ENCODE results near the gene DGKQ.
"Not testable (repeated sequence)": the region's sequence is repeated elsewhere in the genome, so short reads cannot be mapped to it uniquely, and the experiment has no call there.

The DGKQ gene

GRCh38 chr4:1010395-1011021, 37.1 kb upstream of the DGKQ start:
- DNase-seq (ENCODE audit: low read depth in 2 of 2), result peak; percentile 32 to 42

GRCh38 chr4:1009542-1010394, 36.4 kb upstream of the DGKQ start:
- no peak for DNase-seq (ENCODE audit: low read depth in 2 of 2)

GRCh38 chr4:1008840-1009541, 35.6 kb upstream of the DGKQ start:
- no peak for DNase-seq (ENCODE audit: low read depth in 2 of 2)

GRCh38 chr4:1006856-1007255, 33.5 kb upstream of the DGKQ start:
- no peak for DNase-seq (ENCODE audit: low read depth in 2 of 2)

- no peak for DNase-seq (ENCODE audit: low read depth in 2 of 2)
Observed at GRCh38 chr4:1004557-1005485, 31.5 kb upstream of the DGKQ start.

- no peak for DNase-seq (ENCODE audit: low read depth in 2 of 2)
Observed at GRCh38 chr4:1004071-1004418, 30.7 kb upstream of the DGKQ start.

GRCh38 chr4:1003271-1004070, 30.1 kb upstream of the DGKQ start:
- DNase-seq (ENCODE audit: low read depth in 2 of 2), result no peak

- DNase-seq (ENCODE audit: low read depth in 2 of 2), result no peak
Observed at GRCh38 chr4:1002631-1003251, 29.4 kb upstream of the DGKQ start.

GRCh38 chr4:1002131-1002630, 28.8 kb upstream of the DGKQ start:
- no peak for DNase-seq (ENCODE audit: low read depth in 2 of 2)

GRCh38 chr4:1001561-1002130, 28.3 kb upstream of the DGKQ start:
- DNase-seq (ENCODE audit: low read depth in 2 of 2), result no peak

- DNase-seq (ENCODE audit: low read depth in 2 of 2), result no peak
Observed at GRCh38 chr4:1000686-1001260, 27.4 kb upstream of the DGKQ start.

- no peak for DNase-seq (ENCODE audit: low read depth in 2 of 2)
Observed at GRCh38 chr4:999882-1000425, 26.6 kb upstream of the DGKQ start.

- DNase-seq (ENCODE audit: low read depth in 2 of 2), result not testable (repeated sequence)
Observed at GRCh38 chr4:999240-999863, 26.0 kb upstream of the DGKQ start.

- DNase-seq (ENCODE audit: low read depth in 2 of 2), result no peak
Observed at GRCh38 chr4:998096-998691, 24.8 kb upstream of the DGKQ start.

- no peak for DNase-seq (ENCODE audit: low read depth in 2 of 2)
Observed at GRCh38 chr4:997375-998071, 24.2 kb upstream of the DGKQ start.

- DNase-seq (ENCODE audit: low read depth in 2 of 2), result no peak
Observed at GRCh38 chr4:996997-997374, 23.6 kb upstream of the DGKQ start.
